HepG2 (cell line): Measurements from ENCODE around the gene SAMD14. TPM values are rescaled to one million over a fixed set of nuclear protein-coding genes. Genes with fewer than 3 reads are reported as not detected.

ENCODE experiments used
- CBX1 ChIP-seq: IDR thresholded peaks from one replicate; pipeline ENCODE4 v1.6.1; 2016; ENCODE audit warnings: antibody characterized with exemption, low read depth
- FOXA1 ChIP-seq, 2 experiments: fragments of 450-650 bp in 1 of 2; sonication (generic) in 1 of 2; formaldehyde crosslinking in 1 of 2; IDR thresholded peaks; 2 replicates each; pipeline versions ENCODE4 v1.4.0 to v1.6.1; 2016 to 2020; ENCODE audit warnings: missing genetic modification reagents in 1 of 2
- ISX ChIP-seq: sonication (generic); formaldehyde crosslinking; conservative IDR thresholded peaks from 2 replicates; pipeline ENCODE4 v1.5.0; 2020; ENCODE audit warnings: missing genetic modification reagents
- MATR3 ChIP-seq: sonication (generic); formaldehyde crosslinking; IDR thresholded peaks from 2 replicates; pipeline ENCODE4 v1.4.0; 2020; ENCODE audit warnings: missing genetic modification reagents
- RBAK ChIP-seq: sonication (generic); formaldehyde crosslinking; IDR thresholded peaks from 2 replicates; pipeline ENCODE4 v1.5.1; 2020; ENCODE audit warnings: mild to moderate bottlenecking, missing genetic modification reagents
- SOX6 ChIP-seq, 2 experiments: fragments of 450-650 bp in 1 of 2; sonication (generic) in 1 of 2; formaldehyde crosslinking in 1 of 2; IDR thresholded peaks; 2 replicates each; pipeline versions ENCODE4 v1.4.0 to v1.6.1; 2017 to 2020; ENCODE audit warnings: antibody characterized with exemption in 1 of 2, mild to moderate bottlenecking in 1 of 2, missing genetic modification reagents in 1 of 2
- SRSF9 ChIP-seq: fragments of 200-400 bp; formaldehyde crosslinking; IDR thresholded peaks from 2 replicates; pipeline ENCODE4 v1.6.1; 2018; ENCODE audit warnings: borderline replicate concordance, mild to moderate bottlenecking, low read depth, low read length; ENCODE audit not compliant: insufficient read depth, poor library complexity, severe bottlenecking
- ZBTB7B ChIP-seq: sonication (generic); formaldehyde crosslinking; IDR thresholded peaks from 2 replicates; pipeline ENCODE4 v1.4.0; 2020; ENCODE audit warnings: missing genetic modification reagents
- ZNF251 ChIP-seq: sonication (generic); formaldehyde crosslinking; IDR thresholded peaks from 2 replicates; pipeline ENCODE4 v1.9.0; 2021; ENCODE audit warnings: mild to moderate bottlenecking, missing genetic modification reagents
- ZNF446 ChIP-seq: sonication (generic); formaldehyde crosslinking; IDR thresholded peaks from 2 replicates; pipeline ENCODE4 v1.5.0; 2020; ENCODE audit warnings: mild to moderate bottlenecking, missing genetic modification reagents
- ZNF724P ChIP-seq: sonication (generic); formaldehyde crosslinking; IDR thresholded peaks from 2 replicates; pipeline ENCODE4 v1.8.0; 2022; ENCODE audit warnings: missing genetic modification reagents, borderline replicate concordance
- ZNF839 ChIP-seq: sonication (generic); formaldehyde crosslinking; IDR thresholded peaks from 2 replicates; pipeline ENCODE4 v1.4.0; 2020; ENCODE audit warnings: missing genetic modification reagents, mild to moderate bottlenecking, borderline replicate concordance
- polyA plus RNA-seq, 8 experiments: library from polyadenylated mRNA; depleted of rRNA in 3 of 8; stranded (reverse) in 7 of 8; unstranded in 1 of 8; fragments of >200 nt; fragmentation: Illumina TruSeq in 4 of 8; extraction: Trizol in 4 of 8; gene quantifications; 2 replicates each; pipeline versions ENCODE4 v1.2.1 to v1.2.3, GENCODE V29; 2011 to 2016; ENCODE audit warnings: low read depth in 4 of 8, missing spikeins in 1 of 8, mixed read lengths in 1 of 8; ENCODE audit not compliant: insufficient read depth in 1 of 8
- total RNA-seq, 5 experiments: library from RNA; depleted of rRNA; stranded (reverse); fragments of >200 nt; fragmentation: Illumina TruSeq; extraction: Trizol; gene quantifications; 2 replicates each; pipeline ENCODE4 v1.2.3, GENCODE V29; 2016; ENCODE audit warnings: low read depth in 1 of 5
- TF ChIP-seq, protein P1 (sequence below): sonication (generic); formaldehyde crosslinking; IDR thresholded peaks from 2 replicates; pipeline ENCODE4 v1.4.0; 2020; ENCODE audit warnings: mild to moderate bottlenecking, low read depth, missing genetic modification reagents

The SAMD14 gene
- total and polyA plus RNA-seq, 2 of the 13 experiments (the other 11 are each of a cell fraction or from before 2014, with no cell fraction given): 0.07 to 0.22 TPM

DNA sequence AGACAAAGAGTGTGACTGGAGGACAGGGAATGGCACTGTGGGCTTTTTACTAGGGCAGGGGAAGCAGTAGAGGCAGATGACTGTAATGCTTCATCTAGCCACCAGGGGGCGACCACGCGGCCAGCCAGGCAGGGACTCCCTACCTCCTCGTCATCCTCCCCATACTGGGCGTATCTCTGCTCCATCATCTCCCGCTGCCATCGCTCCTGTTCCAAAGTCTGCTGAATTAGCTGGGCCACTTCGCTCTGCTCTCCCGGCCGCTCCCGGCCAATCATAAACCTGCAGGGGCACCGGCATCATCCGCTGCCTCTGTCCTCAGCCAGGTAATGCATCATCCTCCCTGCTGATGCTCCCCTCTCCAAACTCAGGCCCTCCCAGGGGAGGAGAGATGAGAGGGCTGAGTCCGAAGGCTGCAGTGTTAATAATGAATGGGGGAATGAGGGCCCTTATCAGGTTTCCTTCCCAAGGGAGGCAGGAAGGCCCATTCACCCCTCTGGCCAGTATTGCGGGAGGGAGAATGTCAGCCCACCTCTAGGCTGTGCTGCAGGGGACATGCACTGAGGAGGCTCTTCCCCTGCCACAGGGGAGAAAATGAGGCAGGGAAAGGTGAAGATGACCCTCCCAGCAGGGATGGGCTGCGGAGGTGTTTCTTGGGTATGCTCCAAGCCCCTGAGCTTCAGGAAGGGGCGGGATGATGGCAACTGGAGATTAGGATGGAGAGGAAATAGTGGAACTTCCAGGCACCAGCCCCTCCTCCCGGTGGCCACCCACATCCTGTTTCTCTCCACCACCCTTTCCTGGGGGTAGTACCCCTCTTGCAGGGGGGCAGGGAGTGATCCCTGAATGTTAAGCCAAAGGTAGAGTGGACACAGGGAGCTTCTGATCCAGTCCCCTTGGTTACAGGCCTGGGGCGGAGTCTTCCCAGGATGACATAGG, 10.3 kb upstream of the SAMD14 start (continued):
- no peak for TF ChIP-seq RBAK (CRISPR knock-in tag)
- no peak for TF ChIP-seq MATR3 (CRISPR knock-in tag)
- no peak for TF ChIP-seq CBX1
- TF ChIP-seq, protein P1, sequence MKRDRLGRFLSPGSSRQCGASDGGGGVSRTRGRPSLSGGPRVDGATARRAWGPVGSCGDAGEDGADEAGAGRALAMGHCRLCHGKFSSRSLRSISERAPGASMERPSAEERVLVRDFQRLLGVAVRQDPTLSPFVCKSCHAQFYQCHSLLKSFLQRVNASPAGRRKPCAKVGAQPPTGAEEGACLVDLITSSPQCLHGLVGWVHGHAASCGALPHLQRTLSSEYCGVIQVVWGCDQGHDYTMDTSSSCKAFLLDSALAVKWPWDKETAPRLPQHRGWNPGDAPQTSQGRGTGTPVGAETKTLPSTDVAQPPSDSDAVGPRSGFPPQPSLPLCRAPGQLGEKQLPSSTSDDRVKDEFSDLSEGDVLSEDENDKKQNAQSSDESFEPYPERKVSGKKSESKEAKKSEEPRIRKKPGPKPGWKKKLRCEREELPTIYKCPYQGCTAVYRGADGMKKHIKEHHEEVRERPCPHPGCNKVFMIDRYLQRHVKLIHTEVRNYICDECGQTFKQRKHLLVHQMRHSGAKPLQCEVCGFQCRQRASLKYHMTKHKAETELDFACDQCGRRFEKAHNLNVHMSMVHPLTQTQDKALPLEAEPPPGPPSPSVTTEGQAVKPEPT (CRISPR knock-in tag): no peak
- TF ChIP-seq ZNF446 (CRISPR knock-in tag): no peak
- TF ChIP-seq ZNF839 (CRISPR knock-in tag): no peak
- no peak for TF ChIP-seq ZNF724P (CRISPR knock-in tag)
- TF ChIP-seq FOXA1 (IDR thresholded peaks at IDR 0.05): no peak
- no peak for TF ChIP-seq FOXA1 (CRISPR knock-in tag; IDR thresholded peaks at IDR 0.05)
- no peak for TF ChIP-seq ZNF251 (CRISPR knock-in tag)
- no peak for TF ChIP-seq SOX6 (IDR thresholded peaks at IDR 0.05)
- no peak for TF ChIP-seq SOX6 (CRISPR knock-in tag; IDR thresholded peaks at IDR 0.05)
- TF ChIP-seq ISX (CRISPR knock-in tag): no peak
- no peak for TF ChIP-seq SRSF9
- no peak for TF ChIP-seq ZBTB7B
- TF ChIP-seq, all 625 proteins: peak for 64
